ENCODE data around the gene LMLN.
"Not testable (repeated sequence)": the region's sequence is repeated elsewhere in the genome, so short reads cannot be mapped to it uniquely, and the experiment has no call there.

The LMLN gene

DNA sequence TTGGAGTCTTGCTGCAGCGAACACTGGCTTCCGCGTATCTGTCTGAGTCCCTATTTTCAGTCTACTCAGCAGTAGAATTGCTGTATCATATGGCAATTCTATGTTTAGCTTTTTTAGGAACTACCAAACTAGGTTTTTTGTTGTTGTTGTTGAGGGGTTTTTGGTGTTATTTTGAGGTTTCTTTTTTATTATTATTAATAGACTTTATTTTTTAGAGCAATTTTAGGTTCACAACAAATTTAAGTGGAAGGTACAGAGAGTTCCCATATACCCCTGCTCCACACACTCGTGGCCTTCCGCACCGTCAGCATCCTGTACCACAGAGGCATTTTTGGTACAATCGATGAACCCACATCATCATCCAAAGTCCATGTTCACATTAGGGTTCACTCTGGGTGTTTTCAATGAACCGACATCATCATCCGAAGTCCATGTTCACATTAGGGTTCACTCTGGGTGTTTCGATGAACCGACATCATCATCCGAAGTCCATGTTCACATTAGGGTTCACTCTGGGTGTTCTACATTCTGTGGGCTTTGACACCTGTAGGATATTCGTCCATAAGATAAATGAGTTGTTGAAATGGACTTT lies 67.9 kb downstream of the LMLN start:
- DNase-seq: no peak

DNA sequence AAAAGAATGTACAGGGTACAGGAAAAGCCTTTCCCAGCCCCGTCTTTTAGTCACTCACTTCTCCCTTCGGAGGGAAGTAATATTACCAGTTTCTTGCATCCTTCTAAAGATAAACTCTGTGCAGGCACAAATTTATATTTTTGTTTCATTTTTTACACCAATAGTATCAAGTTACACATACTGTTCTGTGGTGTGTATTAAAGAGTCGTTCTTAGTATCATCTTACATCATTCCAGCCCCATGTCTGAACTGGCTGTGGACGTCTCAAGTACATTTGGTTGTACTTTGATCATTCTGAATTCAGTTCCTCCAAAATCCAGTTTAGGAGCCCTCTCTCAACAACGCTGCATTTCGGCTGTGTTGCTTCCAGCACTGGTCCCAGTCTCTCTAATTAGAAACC lies 68.7 kb downstream of the LMLN start:
- DNase-seq: no peak

DNA sequence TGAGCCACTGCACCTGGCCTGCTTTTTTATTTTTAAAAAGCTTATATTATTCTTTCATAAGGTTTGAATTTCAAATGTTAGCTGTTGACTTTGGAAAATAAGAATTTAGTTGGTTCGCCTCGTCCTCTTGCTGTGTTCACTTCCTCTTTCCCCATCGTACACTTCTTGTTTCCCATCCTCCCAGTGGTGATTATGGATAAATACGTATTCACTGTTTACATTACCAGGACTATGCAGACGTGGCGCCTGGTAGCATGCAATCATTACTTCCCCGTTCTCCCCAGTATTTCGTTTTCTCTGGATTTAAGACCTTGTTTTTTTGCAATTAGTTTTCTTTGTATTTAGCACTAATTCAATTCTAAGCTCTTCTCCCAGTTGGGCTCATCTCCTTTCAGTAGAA lies 70.1 kb downstream of the LMLN start:
- no peak for DNase-seq

- DNase-seq: no peak
Observed at GRCh38 chr3:198030726-198031125, 70.7 kb downstream of the LMLN start.

- DNase-seq: no peak
Observed at GRCh38 chr3:198032039-198032936, 72.3 kb downstream of the LMLN start.

GRCh38 chr3:198043119-198043518 lies 83.1 kb downstream of the LMLN start:
- DNase-seq: no peak

DNA sequence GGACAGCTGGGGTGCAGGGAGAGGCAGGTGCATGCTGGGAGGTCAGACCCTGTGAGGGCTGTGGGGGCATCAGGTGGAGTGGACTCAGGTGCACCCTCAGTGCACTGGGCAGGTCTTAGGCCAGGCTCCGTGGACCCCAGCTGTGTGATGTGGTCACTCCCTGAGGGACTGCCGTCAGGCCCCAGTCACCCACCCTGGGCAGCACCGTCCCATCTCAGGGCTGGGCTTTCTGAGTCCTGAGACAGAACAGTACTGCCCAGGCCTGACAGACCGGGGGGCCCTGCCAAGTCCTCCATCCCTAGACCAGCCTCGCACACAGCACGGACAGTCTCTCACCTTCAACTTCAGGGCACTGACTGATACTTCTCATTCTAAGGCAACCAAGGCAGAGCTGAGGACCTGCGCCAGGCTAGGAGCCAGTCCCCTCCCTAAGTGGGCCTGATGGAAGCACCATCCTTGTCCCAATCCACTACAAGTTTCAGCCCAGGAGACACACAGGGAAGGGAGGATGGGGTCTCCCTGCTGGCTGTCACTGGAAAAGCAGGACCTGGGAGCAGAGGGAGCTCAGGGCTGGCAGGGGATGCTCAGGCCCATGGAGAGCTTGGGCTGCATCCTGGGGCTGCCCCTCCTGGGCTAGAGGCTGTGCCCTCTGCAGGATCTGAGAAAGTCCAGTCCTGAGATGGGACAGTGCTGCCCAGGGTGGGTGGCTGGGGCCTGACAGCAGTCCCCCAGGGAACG lies 86.3 kb downstream of the LMLN start:
- no peak for DNase-seq

GRCh38 chr3:198048445-198048844 lies 88.4 kb downstream of the LMLN start:
- no peak for DNase-seq

DNA sequence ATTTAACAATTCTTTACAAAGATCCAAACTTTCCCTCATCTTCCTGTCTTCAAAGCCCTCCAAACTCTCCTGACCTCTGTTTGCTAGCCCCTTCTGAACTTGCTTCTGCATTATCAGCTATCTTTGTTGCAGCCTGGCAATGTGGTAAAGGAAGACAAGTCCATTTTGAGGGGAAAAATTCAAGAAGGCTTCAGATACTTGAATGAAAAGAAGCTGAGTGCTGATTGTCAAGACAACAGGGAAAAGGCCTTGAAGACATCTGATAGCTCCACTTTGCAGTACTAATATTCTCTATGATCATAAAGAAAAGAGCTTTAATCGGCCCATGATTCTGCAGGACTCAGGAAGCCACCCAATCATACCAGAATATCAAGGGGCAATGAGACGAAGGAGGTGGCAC lies 91.8 kb downstream of the LMLN start:
- DNase-seq: no peak

DNA sequence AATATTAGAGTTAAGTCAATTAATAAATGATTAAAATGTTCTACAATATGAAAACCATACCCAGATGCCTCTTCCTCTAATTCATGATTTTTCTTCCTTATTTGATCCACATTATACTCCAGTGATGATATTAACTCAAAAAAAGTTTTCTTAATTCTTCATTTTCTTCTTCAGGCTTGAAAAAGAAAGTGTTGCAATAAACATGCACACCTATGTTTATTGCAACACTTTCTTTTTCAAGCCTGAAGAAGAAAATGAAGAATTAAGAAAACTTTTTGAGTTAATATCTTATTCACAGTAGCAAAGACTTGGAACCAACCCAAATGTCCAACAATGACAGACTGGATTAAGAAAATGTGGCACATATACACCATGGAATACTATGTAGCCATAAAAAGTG lies 93.4 kb downstream of the LMLN start:
- not testable (repeated sequence) for DNase-seq

- DNase-seq: no peak
Observed at GRCh38 chr3:198061119-198062067, 101.4 kb downstream of the LMLN start.

GRCh38 chr3:198062068-198062465 lies 102.0 kb downstream of the LMLN start:
- no peak for DNase-seq

DNA sequence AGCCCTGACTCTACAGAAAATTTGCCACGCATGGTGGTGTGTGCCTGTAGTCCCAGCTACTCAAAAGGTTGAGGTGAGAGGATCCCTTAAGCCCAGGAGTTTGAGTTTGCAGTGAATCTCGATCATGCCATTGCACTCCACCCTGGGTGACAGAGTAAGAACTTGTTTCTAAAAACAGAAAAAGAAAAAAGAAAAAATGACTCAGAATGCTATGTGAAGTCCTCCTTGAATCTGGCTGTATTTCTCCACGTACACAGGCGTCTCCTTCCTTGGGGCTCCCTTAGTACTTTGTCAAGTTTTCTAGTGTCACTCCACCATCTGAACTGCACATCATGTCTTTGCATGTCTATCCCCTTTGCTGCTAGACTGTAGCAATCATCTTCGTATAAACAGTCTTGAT lies 104.4 kb downstream of the LMLN start:
- no peak for DNase-seq

DNA sequence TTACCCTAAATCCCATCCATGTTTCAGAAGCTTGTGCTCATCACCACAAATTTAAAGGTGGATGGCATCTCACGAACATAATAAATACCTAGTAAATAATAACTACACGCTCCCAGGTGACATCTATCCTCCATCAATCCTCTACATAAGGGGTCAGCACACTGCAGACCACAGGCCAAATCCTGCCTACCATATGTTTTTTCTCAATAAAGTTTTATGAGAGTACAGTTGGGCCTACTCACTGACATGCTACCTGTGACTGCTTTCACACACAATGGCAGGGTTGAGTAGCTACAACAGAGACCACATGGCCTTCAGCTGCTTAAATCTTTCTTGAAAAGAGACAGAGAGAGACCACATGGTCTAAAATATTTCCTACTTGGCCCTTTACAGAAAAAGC lies 105.9 kb downstream of the LMLN start:
- DNase-seq: no peak

DNA sequence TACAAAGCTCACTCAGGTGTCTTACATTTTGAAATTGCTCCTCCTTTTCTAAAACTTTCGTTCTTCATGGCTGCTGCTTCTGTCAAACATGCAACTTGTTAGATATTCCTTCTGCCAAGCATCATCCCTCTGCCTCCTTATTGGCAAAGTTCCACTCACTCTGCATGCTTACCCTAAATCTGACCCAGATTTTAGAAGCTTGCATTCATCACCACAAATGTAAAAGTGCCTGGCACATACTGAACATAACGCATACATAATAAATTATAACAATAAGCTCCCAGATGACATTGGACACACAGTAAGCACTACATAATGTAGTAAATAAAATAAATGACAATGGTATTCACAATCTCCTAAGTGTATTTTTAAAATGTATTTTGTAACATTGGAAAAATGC lies 107.4 kb downstream of the LMLN start:
- DNase-seq: no peak

- no peak for DNase-seq
Observed at GRCh38 chr3:198070871-198071270, 110.9 kb downstream of the LMLN start.

DNA sequence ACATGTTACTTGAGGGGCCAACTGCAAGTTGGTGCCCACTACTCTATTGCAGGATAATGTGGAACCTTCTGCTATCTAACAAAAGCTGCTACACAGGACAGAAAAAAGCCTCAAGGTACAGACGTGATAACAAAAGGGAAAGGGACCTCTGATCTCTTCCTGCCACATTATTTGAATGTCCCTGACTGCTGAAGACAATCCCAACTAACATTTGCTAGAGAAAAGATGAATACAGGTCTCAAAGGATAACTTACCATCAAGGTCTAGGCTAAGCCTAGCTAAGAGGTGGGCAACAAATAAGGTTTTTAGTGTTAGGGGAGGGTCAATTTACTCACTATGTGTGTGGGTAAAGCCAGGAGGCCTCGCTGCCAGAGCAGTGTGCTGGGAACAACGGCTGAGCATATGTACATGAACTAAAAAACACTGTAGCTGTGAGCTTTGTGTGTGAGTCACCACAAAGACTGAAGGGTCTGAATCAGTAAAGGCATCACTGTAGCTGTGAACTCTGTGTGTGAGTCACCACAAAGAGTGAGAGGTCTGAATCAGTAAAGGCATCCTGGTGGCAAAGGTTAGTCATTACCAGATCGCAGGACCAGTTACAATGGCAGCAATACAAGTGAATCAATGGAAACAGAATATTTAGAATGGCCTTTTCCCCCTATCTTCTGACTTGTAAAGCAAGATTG lies 111.7 kb downstream of the LMLN start:
- peak; percentile 54 for DNase-seq

DNA sequence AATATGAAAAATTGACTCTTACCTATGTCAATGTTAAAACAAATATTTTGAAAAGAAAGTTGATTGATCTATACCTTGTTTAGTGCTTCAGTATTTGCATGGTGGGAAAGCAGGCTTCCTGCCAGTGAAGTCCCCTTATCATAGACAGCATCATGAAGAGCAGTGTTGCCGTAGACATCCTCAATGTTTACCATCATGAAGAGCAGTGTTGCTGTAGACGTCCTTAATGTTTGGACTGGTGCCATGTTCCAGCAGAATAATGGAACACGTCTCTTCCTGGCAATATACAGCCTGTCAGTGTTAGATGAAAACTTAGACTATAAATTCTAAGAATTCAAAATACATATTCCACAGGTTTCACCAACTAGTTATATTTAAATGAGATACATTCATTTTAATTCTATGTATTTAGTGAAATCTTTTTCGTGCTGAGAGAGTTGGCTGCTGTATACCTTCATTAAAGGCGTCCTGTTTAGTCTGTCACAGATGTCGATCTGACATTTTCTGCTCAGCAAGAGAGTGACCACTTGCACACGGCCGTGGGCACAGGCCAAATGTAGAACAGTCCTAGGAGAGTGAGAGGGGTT lies 116.8 kb downstream of the LMLN start:
- no peak for DNase-seq

DNA sequence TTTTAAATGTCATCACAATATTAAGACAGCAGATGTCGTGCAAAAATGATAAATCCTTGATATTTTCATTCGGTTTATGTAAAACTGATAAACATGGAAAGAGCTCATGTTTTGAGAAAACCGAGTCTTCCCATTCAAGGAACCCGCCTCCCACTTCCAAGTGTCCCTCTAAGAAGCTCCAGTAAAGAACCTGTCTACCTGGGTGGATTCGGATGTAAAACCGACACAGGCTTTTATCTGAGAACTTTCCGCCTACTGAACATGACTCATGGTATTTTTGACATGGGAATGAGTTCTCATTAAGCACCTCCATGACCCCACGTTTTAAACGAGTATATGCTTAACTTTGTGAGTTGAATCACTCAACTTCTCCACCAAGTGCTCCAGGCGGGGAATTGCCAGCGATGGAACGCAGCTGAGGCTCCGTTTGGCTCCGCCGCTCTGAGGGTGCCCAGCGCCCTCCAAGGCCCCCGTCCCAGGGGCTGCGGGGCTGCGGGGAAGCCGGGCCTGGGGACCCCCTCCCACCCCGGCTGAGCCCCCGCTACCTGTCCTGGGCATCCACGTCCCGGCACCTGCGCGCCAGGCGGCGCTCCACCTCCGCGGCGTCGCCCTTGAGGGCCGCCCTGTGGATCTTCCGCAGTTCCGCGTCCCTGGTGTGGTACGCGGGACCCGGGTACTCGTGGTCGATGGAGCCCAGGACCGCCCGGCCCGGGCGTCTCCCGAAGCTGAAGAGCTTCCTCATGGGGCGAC lies 119.9 kb downstream of the LMLN start:
- DNase-seq: peak; percentile 27

GRCh38 chr3:198080521-198081384 lies 120.7 kb downstream of the LMLN start:
- peak; percentile 61 for DNase-seq
